DND-41 (cell line): ENCODE data around the gene KPNA3.

ENCODE experiments used
- EZH2 ChIP-seq: IDR thresholded peaks from 3 replicates; pipeline ENCODE4 v1.6.1; 2012; ENCODE audit warnings: borderline replicate concordance, low read depth, mild to moderate bottlenecking, moderate library complexity, low read length, inconsistent platforms; ENCODE audit not compliant: severe bottlenecking
- TF ChIP-seq, protein P1 (sequence below): IDR thresholded peaks from 2 replicates; pipeline ENCODE4 v1.5.1; 2012; ENCODE audit warnings: borderline replicate concordance, low read length, moderate library complexity, mild to moderate bottlenecking; ENCODE audit not compliant: poor library complexity, severe bottlenecking; ENCODE audit errors: extremely low read depth

DNA sequence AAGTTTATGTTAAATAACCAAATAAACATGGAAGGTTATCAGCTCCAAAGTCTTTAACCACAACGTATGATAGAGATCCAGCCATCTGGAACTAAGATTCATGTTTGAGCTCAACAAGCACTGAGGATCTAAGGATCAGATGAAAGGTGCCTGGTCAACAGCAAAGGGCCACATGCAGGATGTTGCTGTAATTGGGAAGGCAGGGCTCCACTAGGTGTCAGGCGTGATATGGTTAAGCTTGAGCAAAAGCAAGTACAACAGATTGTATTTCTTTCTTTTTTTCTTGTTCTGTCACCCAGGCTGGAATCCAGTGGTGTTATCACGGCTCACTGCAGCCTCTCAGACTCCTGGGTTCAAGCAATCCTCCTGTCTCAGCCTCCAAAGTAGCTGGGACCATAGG lies 113.2 kb downstream of the KPNA3 start:
- no peak for TF ChIP-seq EZH2
- TF ChIP-seq, protein P1, sequence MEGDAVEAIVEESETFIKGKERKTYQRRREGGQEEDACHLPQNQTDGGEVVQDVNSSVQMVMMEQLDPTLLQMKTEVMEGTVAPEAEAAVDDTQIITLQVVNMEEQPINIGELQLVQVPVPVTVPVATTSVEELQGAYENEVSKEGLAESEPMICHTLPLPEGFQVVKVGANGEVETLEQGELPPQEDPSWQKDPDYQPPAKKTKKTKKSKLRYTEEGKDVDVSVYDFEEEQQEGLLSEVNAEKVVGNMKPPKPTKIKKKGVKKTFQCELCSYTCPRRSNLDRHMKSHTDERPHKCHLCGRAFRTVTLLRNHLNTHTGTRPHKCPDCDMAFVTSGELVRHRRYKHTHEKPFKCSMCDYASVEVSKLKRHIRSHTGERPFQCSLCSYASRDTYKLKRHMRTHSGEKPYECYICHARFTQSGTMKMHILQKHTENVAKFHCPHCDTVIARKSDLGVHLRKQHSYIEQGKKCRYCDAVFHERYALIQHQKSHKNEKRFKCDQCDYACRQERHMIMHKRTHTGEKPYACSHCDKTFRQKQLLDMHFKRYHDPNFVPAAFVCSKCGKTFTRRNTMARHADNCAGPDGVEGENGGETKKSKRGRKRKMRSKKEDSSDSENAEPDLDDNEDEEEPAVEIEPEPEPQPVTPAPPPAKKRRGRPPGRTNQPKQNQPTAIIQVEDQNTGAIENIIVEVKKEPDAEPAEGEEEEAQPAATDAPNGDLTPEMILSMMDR = peak; percentile 51
